GM18870 (cell line): ENCODE data around the gene CD207.
"Not testable (repeated sequence)": the region's sequence is repeated elsewhere in the genome, so short reads cannot be mapped to it uniquely, and the experiment has no call there.

Source experiments
- ATAC-seq: cut with Tn5 transposase; IDR thresholded peaks from one replicate; pipeline ENCODE4 v1.9.1; 2021; ENCODE audit warnings: moderate library complexity; ENCODE audit not compliant: unreplicated experiment

Gene CD207

GRCh38 chr2:70835643-70836042 is at the start of gene CD207:
CD207 (minus strand) TSS chr2:70835816; CDS start chr2:70835776, 40 bp downstream.
- no peak for ATAC-seq

GRCh38 chr2:70878543-70878942 is 42.9 kb upstream of the CD207 start:
- ATAC-seq: not testable (repeated sequence)

- ATAC-seq: not testable (repeated sequence)
Measured at GRCh38 chr2:70876138-70876537, 40.5 kb upstream of the CD207 start.

GRCh38 chr2:70873541-70873940 is 37.9 kb upstream of the CD207 start:
- no peak for ATAC-seq

GRCh38 chr2:70871398-70872211 is 36.0 kb upstream of the CD207 start:
- no peak for ATAC-seq

- no peak for ATAC-seq
Measured at GRCh38 chr2:70870790-70871189, 35.2 kb upstream of the CD207 start.

- no peak for ATAC-seq
Measured at GRCh38 chr2:70868970-70869369, 33.4 kb upstream of the CD207 start.

- no peak for ATAC-seq
Measured at GRCh38 chr2:70861777-70862625, 26.4 kb upstream of the CD207 start.

- no peak for ATAC-seq
Measured at GRCh38 chr2:70855667-70856066, 20.1 kb upstream of the CD207 start.

GRCh38 chr2:70854411-70854810 is 18.8 kb upstream of the CD207 start:
- no peak for ATAC-seq

- no peak for ATAC-seq
Measured at GRCh38 chr2:70852824-70853223, 17.2 kb upstream of the CD207 start.

GRCh38 chr2:70851704-70852103 is 16.1 kb upstream of the CD207 start:
- ATAC-seq: peak; percentile 61

- no peak for ATAC-seq
Measured at GRCh38 chr2:70850925-70851324, 15.3 kb upstream of the CD207 start.

- no peak for ATAC-seq
Measured at GRCh38 chr2:70842401-70842800, 6.8 kb upstream of the CD207 start.

- ATAC-seq: no peak
Measured at GRCh38 chr2:70837980-70838925, 2.6 kb upstream of the CD207 start.

- ATAC-seq: no peak
Measured at GRCh38 chr2:70834881-70835280, 735 bp downstream of the CD207 start.

GRCh38 chr2:70834106-70834505 is 1.5 kb downstream of the CD207 start:
- no peak for ATAC-seq

GRCh38 chr2:70833246-70833645 is 2.4 kb downstream of the CD207 start:
- ATAC-seq: no peak

- ATAC-seq: no peak
Measured at GRCh38 chr2:70832386-70832785, 3.2 kb downstream of the CD207 start.

- ATAC-seq: no peak
Measured at GRCh38 chr2:70831861-70832260, 3.8 kb downstream of the CD207 start.

- ATAC-seq: no peak
Measured at GRCh38 chr2:70830366-70830765, 5.2 kb downstream of the CD207 start.
